Bronchial epithelial cell (primary cell): Measurements from ENCODE around the gene GCNT2. TPM values are rescaled to one million over a fixed set of nuclear protein-coding genes. Genes with fewer than 3 reads are reported as not detected.

Experiments used
- DNase-seq: peaks from one replicate; pipeline ENCODE4 v3.0.0-alpha.2; 2010; ENCODE audit warnings: low read depth
- FAIRE-seq: peaks from 2 replicates; lab custom pipeline; 2011; peaks lifted over from hg19 to GRCh38; lab: Jason Lieb, UNC
- H3K27me3 ChIP-seq: 2 replicates; pipeline ENCODE4 v1.5.1; 2011; ENCODE audit warnings: low read length; ENCODE audit not compliant: control insufficient read depth, insufficient read depth
- H3K36me3 ChIP-seq: 2 replicates; pipeline ENCODE4 v1.5.1; 2011; ENCODE audit warnings: low read length; ENCODE audit not compliant: control insufficient read depth, insufficient read depth
- H3K4me3 ChIP-seq: 2 replicates; pipeline ENCODE4 v1.5.1; 2011; ENCODE audit warnings: mild to moderate bottlenecking, low read depth, low read length, control low read depth
- total RNA-seq: library from RNA; depleted of rRNA; stranded (reverse); fragments of >200 nt; gene quantifications from 2 replicates; pipeline ENCODE4 v1.2.1, GENCODE V29; 2014
- TF ChIP-seq, protein P1 (sequence below): IDR thresholded peaks from 2 replicates; pipeline ENCODE4 v1.5.1; 2011; ENCODE audit warnings: mild to moderate bottlenecking, moderate library complexity, low read length, control low read depth, inconsistent platforms; ENCODE audit not compliant: insufficient read depth, severe bottlenecking

GCNT2 gene
- total RNA-seq, 1 donor from 2014 or later, result 10.3 TPM

DNA sequence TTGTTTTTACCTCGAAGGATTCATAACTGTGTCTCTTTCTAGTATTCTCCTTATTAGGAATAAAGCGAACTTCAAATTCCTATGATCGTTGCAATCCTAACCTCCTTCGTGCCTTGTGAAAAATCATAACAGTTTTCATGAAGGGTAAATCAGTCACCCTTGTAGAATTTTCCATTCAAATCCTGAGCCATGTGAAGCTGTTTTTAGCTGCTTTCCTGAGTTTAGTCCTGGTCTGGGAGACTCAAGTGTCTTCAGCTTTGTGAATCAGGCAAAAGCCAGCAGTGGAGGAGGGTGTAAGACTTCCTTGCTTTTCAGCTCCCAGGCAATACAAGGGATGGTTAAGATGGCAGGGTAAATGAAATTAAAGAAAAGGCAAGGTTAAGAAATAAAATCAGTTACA is 24.3 kb downstream of the GCNT2 start:
- H3K27me3 ChIP-seq, result no peaks in the 10 kb centered on the region
- TF ChIP-seq, protein P1, sequence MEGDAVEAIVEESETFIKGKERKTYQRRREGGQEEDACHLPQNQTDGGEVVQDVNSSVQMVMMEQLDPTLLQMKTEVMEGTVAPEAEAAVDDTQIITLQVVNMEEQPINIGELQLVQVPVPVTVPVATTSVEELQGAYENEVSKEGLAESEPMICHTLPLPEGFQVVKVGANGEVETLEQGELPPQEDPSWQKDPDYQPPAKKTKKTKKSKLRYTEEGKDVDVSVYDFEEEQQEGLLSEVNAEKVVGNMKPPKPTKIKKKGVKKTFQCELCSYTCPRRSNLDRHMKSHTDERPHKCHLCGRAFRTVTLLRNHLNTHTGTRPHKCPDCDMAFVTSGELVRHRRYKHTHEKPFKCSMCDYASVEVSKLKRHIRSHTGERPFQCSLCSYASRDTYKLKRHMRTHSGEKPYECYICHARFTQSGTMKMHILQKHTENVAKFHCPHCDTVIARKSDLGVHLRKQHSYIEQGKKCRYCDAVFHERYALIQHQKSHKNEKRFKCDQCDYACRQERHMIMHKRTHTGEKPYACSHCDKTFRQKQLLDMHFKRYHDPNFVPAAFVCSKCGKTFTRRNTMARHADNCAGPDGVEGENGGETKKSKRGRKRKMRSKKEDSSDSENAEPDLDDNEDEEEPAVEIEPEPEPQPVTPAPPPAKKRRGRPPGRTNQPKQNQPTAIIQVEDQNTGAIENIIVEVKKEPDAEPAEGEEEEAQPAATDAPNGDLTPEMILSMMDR, result no peak
- FAIRE-seq, result no peak
- no peaks in the 10 kb centered on the region for H3K36me3 ChIP-seq
- no peak overlapping the region for H3K4me3 ChIP-seq
- no peak for DNase-seq

DNA sequence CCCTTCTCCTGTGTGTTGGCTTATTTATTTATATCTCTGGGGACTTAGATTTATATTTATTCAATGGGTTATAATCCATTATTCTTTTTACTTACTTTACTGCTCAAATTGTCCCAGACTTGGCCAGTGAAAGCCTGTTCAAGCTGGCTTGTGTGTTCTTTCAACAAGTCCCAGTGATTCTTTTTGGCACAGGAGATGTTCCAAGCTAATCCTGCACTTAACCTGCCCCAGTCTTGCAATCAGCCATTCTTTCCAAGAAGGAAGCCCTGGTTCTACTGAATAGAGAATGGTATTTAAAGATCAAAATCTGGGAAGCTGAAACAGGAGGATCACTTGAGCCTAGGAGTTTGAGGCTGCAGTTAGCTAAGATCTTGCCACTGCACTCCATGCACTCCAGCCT is 26.7 kb downstream of the GCNT2 start:
- DNase-seq, result no peak
- no peaks in the 10 kb centered on the region for H3K36me3 ChIP-seq
- TF ChIP-seq, protein P1, result no peak
- H3K27me3 ChIP-seq, result no peaks in the 10 kb centered on the region
- H3K4me3 ChIP-seq, result no peak overlapping the region
- no peak for FAIRE-seq

DNA sequence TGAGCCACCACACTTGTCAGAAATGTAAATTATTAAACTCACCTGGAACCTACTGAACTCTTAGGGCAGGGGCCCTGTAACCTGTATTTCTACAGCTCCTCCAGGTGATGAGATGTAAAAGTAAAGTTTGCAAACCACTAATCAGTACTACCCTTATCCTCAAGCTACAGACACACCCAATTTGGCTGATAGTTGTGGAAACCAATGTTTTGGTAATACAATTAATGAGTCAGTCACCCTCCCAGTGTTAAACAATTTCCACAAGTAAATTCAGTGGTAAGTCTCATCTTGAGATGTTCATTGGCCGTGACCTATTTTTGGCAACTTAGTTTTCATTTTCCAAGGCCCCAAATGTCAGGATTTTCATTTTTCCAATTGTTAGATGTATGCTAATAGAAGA is 29.6 kb downstream of the GCNT2 start:
- Histone ChIP-seq H3K27me3 (no peaks in the 10 kb centered on the region), H3K36me3 (no peaks in the 10 kb centered on the region), H3K4me3 (no peak overlapping the region)
- TF ChIP-seq, protein P1, result no peak
- DNase-seq (peak; percentile 2), FAIRE-seq (no peak)

DNA sequence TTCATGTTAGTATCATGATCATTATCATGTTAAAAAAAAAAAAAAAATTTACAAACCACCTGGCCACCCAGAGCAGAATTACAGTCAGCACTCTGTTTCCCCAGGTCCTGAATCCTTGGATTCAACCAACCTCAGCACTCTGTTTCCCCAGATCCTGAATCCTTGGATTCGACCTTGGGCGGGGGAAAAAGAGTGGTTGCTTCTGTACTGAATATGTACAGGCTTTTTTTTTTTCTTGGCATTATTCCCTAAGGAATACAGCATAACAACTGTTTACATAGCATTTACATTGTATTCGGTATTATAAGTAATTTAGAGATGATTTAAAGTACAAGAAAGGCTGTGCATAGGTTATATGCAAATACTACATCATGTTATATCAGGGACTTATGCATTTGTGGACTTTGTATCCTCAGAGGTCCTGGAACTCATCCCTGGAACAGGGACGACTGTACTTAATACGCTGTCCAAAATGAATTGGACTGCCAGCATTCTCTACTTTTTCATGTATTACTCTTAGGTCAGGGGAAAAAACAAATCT is 31.2 kb downstream of the GCNT2 start:
- Histone ChIP-seq H3K4me3 (no peak overlapping the region), H3K27me3 (no peaks in the 10 kb centered on the region), H3K36me3 (no peaks in the 10 kb centered on the region)
- DNase-seq, result no peak
- FAIRE-seq, result no peak
- TF ChIP-seq, protein P1, result no peak

DNA sequence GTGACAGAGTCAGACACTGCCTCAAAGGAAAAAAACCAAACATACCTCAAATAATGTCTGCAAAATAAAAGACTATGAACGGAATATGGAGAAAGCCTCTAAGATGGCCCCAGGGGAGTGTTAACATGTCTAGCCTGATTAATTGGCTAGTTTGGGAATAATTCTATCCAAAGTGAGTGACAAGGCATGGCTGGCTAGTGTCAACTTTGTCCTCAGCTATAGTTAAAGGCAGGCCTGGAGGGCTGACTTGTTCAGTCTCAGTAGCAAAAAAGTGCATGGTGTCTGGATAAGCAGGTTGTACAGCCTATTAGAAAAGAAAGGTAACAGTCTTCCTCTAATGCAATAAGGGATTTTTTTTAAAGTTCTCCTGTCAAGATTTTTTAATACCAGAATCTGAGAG is 32.7 kb downstream of the GCNT2 start:
- FAIRE-seq (no peak), DNase-seq (no peak)
- H3K4me3 ChIP-seq, result no peak overlapping the region
- TF ChIP-seq, protein P1, result no peak
- H3K36me3 ChIP-seq, result no peaks in the 10 kb centered on the region
- H3K27me3 ChIP-seq, result no peaks in the 10 kb centered on the region

DNA sequence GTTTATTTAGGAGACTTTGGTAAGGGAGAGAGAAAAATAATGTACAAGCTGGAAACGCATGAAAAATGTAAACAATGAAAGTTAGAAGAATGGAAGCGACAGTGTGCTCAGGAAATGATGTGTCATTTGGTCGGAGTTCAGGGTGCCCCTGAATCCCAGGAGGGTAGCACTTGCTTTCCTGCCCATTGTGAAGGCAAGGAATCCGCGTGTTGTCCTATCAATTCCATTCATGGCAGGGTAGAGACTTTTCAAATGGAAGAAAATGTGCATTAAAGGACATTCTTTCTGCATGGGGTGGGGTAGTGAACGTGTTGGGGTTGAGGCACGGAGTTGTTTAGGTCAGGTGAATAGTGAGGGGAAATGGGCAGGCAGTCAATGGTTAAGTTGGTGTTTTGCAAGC is 33.7 kb downstream of the GCNT2 start:
- no peaks in the 10 kb centered on the region for H3K36me3 ChIP-seq
- FAIRE-seq (no peak), DNase-seq (no peak)
- H3K4me3 ChIP-seq, result no peak overlapping the region
- TF ChIP-seq, protein P1, result no peak
- no peaks in the 10 kb centered on the region for H3K27me3 ChIP-seq
